ENCODE data around the gene NPAS3. TPM values are rescaled to one million over a fixed set of nuclear protein-coding genes. Genes with fewer than 3 reads are reported as not detected.

Gene NPAS3
- total RNA-seq, 6 experiments from 2014 or later, result 0.11 to 0.83 (median 0.21) TPM; not detected in 2

DNA sequence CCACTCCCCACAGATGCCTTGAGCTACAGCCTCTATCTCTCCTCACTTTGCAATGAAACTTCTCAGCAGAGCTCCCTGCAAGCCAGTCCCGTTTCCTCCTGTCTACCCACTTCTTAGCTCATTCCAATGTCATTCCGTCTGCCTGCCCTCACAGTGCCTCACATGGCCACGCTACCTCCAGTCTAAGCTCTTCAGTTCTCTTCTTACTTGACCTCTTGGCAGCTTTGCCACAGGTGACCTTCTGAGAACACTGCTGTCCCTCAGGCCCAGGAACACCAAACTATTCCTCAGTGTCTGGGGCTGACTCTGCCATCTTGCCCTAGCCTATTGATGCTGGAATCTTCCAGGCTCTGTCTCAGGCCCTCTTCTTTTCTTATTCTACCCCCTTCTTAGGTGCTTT is 902.1 kb downstream of the NPAS3 start:
- Histone ChIP-seq H3K27ac (no peak overlapping the region), H3K27me3 (no peaks in the 10 kb centered on the region), H3K4me3 (no peak overlapping the region), H3K9me3 (no peaks in the 10 kb centered on the region), H3K4me1 (no peaks in the 10 kb centered on the region), H3K36me3 (no peaks in the 10 kb centered on the region)
- intact Hi-C loops (cut with DNase I), result loop anchor here in 1 of 2 donors (10.0 kb wide), 3 partner anchors 264 to 484 kb away; no protein-coding TSS in a partner anchor
- ATAC-seq, result no peak
- 79% methylated on average over 3 of the region's 3 CpGs for WGBS (ENCODE audit: insufficient coverage, low coverage, low lambda C conversion rate, missing lambda C conversion rate)
- TF ChIP-seq, protein P1, sequence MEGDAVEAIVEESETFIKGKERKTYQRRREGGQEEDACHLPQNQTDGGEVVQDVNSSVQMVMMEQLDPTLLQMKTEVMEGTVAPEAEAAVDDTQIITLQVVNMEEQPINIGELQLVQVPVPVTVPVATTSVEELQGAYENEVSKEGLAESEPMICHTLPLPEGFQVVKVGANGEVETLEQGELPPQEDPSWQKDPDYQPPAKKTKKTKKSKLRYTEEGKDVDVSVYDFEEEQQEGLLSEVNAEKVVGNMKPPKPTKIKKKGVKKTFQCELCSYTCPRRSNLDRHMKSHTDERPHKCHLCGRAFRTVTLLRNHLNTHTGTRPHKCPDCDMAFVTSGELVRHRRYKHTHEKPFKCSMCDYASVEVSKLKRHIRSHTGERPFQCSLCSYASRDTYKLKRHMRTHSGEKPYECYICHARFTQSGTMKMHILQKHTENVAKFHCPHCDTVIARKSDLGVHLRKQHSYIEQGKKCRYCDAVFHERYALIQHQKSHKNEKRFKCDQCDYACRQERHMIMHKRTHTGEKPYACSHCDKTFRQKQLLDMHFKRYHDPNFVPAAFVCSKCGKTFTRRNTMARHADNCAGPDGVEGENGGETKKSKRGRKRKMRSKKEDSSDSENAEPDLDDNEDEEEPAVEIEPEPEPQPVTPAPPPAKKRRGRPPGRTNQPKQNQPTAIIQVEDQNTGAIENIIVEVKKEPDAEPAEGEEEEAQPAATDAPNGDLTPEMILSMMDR (IDR thresholded peaks at IDR 0.05), result no peak
- no peak for TF ChIP-seq POLR2A (IDR thresholded peaks at IDR 0.05)
- no peak for DNase-seq

DNA sequence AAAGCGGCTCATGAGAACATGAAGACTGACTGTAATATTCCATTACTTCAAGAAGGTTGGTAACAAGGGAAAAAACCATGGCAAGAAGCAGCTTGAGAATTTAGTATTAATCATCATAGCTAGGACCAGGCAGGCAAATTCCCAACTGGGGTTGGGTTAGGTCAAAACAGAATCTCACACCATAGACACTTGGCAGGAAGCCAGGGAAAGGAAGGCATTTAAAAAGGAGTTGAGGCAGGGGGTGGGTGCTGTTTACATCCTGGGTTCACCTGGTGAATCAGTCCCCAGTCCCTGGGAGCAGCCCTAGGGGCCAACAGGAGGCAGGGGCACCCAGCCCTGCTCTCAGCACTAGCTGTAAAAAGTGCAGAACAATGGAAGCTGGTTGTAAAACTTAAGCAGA is 903.6 kb downstream of the NPAS3 start:
- no peaks in the 10 kb centered on the region for H3K9me3 ChIP-seq
- intact Hi-C loops (cut with DNase I), result loop anchor here in 1 of 2 donors (10.0 kb wide), 3 partner anchors 263 to 483 kb away; no protein-coding TSS in a partner anchor
- no peaks in the 10 kb centered on the region for H3K36me3 ChIP-seq
- DNase-seq, result no peak
- H3K27ac ChIP-seq, result no peak overlapping the region
- no peaks in the 10 kb centered on the region for H3K4me1 ChIP-seq
- ATAC-seq, result no peak
- TF ChIP-seq, protein P1 (IDR thresholded peaks at IDR 0.05), result no peak
- TF ChIP-seq POLR2A (IDR thresholded peaks at IDR 0.05), result no peak
- WGBS (ENCODE audit: insufficient coverage, low coverage, low lambda C conversion rate, missing lambda C conversion rate), result 89% methylated on average over 1 of the region's 1 CpG
- H3K4me3 ChIP-seq, result no peak overlapping the region
- H3K27me3 ChIP-seq, result no peaks in the 10 kb centered on the region

DNA sequence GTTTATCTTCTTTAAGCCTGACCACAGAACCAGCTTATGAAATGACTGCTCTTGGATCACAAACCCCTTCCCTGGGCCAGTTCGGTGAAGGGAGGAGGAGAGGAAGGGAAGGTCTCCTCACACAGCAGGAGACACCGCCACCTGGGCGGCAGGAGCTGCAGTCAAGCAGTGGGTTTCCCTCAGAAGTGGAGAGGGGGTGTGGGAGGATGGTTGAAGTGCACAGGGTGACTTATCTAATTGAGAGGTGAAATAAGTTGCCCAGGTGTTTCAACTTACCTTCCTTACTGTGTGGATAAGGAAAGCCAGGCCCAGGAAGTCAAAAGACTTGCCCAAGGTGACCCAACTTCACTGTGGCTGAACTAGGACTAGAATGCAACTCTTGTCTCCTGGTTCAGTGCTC is 905.4 kb downstream of the NPAS3 start:
- no peaks in the 10 kb centered on the region for H3K27me3 ChIP-seq
- no peak for DNase-seq
- TF ChIP-seq, protein P1 (IDR thresholded peaks at IDR 0.05), result no peak
- TF ChIP-seq POLR2A (IDR thresholded peaks at IDR 0.05), result no peak
- no peak for ATAC-seq
- no peaks in the 10 kb centered on the region for H3K4me1 ChIP-seq
- H3K36me3 ChIP-seq, result no peaks in the 10 kb centered on the region
- no peaks in the 10 kb centered on the region for H3K9me3 ChIP-seq
- 76% methylated on average over 3 of the region's 3 CpGs for WGBS (ENCODE audit: insufficient coverage, low coverage, low lambda C conversion rate, missing lambda C conversion rate)
- intact Hi-C loops (cut with DNase I), result loop anchor here in 1 of 2 donors (10.0 kb wide), 3 partner anchors 261 to 481 kb away; no protein-coding TSS in a partner anchor
- H3K27ac ChIP-seq, result no peak overlapping the region
- no peak overlapping the region for H3K4me3 ChIP-seq

DNA sequence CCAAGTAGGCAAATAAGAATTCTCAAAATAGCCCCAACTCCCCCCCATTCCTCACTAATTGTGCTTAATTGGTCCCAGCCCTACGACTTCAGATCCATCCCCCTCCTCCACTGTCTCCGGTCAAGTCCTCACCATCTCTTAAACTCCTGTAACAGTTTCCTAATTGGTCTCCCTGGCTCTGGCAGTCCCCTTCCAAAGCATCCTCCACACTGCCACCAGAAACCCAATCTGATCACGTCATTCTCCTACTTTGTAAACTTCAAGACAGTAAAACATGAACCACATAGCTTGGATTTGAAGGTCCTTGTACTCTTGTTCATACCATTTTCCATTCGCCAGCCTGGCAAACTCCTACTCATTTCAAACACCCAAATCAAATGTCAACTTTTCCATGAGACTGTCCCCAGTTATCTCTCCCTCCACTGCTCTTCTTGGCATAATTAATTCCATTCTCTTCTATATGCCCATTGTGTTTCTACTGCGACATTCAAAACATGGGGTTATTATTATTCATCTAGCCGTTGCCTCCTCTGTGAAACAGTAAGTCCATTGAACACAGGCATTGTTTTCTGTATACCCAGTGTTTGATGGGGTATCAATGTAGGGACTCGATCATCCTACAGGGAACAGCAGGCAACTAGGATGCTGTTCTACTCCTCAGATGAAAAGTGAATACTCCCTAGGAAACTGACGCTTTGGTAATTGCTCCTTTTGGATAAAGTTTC is 907.6 kb downstream of the NPAS3 start:
- H3K9me3 ChIP-seq, result no peaks in the 10 kb centered on the region
- no peak for ATAC-seq
- intact Hi-C loops (cut with DNase I), result loop anchor here in 1 of 2 donors (10.0 kb wide), 3 partner anchors 259 to 479 kb away; no protein-coding TSS in a partner anchor

DNA sequence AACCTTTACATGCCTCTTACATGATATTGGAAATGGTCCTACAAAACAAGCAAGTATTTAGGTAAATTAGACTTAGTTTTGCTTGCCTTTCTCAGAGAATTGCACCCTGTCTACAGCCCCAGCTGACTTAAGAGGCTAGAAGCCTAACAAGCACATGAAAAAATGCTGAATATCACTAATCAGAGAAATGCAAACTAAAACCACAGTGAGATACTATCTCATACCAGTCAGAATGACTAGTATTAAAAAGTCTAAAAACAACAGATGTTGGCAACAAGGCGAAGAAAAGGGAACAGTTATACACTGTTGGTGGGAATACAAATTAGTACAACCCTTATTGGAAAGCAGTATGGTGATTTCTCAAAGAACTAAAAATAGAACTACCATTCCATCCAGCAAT is 908.4 kb downstream of the NPAS3 start:
- Histone ChIP-seq H3K27me3 (no peaks in the 10 kb centered on the region), H3K4me1 (no peaks in the 10 kb centered on the region), H3K36me3 (no peaks in the 10 kb centered on the region), H3K27ac (no peak overlapping the region), H3K9me3 (no peaks in the 10 kb centered on the region), H3K4me3 (no peak overlapping the region)
- 94% methylated on average over 1 of the region's 1 CpG for WGBS (ENCODE audit: insufficient coverage, low coverage, low lambda C conversion rate, missing lambda C conversion rate)
- intact Hi-C loops (cut with DNase I), result loop anchor here in 1 of 2 donors (10.0 kb wide), 3 partner anchors 258 to 478 kb away; no protein-coding TSS in a partner anchor
- ATAC-seq (no peak), DNase-seq (no peak)
- no peak for TF ChIP-seq POLR2A (IDR thresholded peaks at IDR 0.05)
- TF ChIP-seq, protein P1 (IDR thresholded peaks at IDR 0.05), result no peak

More for the DNA sequence above, 907.6 kb downstream of the NPAS3 start:
- H3K4me3 ChIP-seq, result no peak overlapping the region
- no peaks in the 10 kb centered on the region for H3K36me3 ChIP-seq
- no peaks in the 10 kb centered on the region for H3K27me3 ChIP-seq
- no peak for TF ChIP-seq POLR2A (IDR thresholded peaks at IDR 0.05)
- no peaks in the 10 kb centered on the region for H3K4me1 ChIP-seq
- no peak for DNase-seq
- no peak overlapping the region for H3K27ac ChIP-seq
- WGBS (ENCODE audit: insufficient coverage, low coverage, low lambda C conversion rate, missing lambda C conversion rate), result 67% methylated on average over 8 of the region's 8 CpGs
